Keratinocyte (primary cell): ENCODE measurements around the gene TGFBR1.

Source experiments
- EZH2 ChIP-seq: IDR thresholded peaks from one replicate; pipeline ENCODE4 v1.6.1; 2012; ENCODE audit warnings: inconsistent platforms, mild to moderate bottlenecking, low read length, moderate library complexity
- TF ChIP-seq, protein P1 (sequence below), 3 experiments: IDR thresholded peaks in 1 of 3; conservative IDR thresholded peaks in 1 of 3; optimal IDR thresholded peaks in 1 of 3; 2 replicates in 2 of 3; 3 replicates in 1 of 3; pipeline versions ENCODE3 to v1.5.1; 2011; ENCODE audit warnings: low read length in 3 of 3, mild to moderate bottlenecking in 3 of 3, moderate library complexity in 2 of 3, control low read depth in 1 of 3, inconsistent platforms in 1 of 3; ENCODE audit not compliant: insufficient read depth in 2 of 3; ENCODE audit errors: extremely low read depth in 1 of 3

DNA sequence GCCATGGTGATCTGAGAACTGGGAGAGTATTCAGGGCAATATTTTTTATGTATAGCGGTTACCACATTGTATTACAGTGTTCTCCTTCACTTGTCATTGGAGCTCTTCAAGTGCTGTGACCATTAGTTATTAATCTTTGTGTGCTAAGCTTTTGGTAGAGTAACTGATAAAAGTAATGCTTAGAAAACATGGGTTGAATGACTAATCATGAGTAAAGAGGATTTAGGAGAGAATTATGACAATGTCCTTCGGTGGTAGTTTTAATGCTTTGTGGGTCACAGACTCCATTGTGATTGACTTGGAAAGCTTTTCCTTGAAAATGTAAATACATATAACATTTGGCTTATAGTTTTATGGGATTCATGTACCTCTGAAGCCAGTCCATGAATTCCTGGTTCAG, 21.4 kb downstream of the TGFBR1 start:
- TF ChIP-seq, protein P1, sequence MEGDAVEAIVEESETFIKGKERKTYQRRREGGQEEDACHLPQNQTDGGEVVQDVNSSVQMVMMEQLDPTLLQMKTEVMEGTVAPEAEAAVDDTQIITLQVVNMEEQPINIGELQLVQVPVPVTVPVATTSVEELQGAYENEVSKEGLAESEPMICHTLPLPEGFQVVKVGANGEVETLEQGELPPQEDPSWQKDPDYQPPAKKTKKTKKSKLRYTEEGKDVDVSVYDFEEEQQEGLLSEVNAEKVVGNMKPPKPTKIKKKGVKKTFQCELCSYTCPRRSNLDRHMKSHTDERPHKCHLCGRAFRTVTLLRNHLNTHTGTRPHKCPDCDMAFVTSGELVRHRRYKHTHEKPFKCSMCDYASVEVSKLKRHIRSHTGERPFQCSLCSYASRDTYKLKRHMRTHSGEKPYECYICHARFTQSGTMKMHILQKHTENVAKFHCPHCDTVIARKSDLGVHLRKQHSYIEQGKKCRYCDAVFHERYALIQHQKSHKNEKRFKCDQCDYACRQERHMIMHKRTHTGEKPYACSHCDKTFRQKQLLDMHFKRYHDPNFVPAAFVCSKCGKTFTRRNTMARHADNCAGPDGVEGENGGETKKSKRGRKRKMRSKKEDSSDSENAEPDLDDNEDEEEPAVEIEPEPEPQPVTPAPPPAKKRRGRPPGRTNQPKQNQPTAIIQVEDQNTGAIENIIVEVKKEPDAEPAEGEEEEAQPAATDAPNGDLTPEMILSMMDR (optimal IDR thresholded peaks at IDR 0.05 in 1 of 3, IDR thresholded peaks at IDR 0.05 in 1 of 3, conservative IDR thresholded peaks at IDR 0.05 in 1 of 3; ENCODE audit: extremely low read depth in 1 of 3, insufficient read depth in 2 of 3, low read length in 3 of 3), result no peak
- no peak for TF ChIP-seq EZH2
